Mammary epithelial cell (primary cell): ENCODE data around the gene MYADML2.

Source experiments
- CTCF ChIP-seq, 2 donors: IDR thresholded peaks in 1 of 2; conservative IDR thresholded peaks in 1 of 2; 2 replicates each; pipeline ENCODE4 v1.5.1; 2011 to 2012; ENCODE audit warnings: inconsistent platforms in 2 of 2, low read length in 2 of 2, mild to moderate bottlenecking in 2 of 2, control low read depth in 1 of 2, low read depth in 1 of 2; ENCODE audit not compliant: insufficient read depth in 1 of 2; ENCODE audit errors: extremely low read depth in 1 of 2
- EZH2 ChIP-seq: IDR thresholded peaks from 2 replicates; pipeline ENCODE4 v1.6.1; 2012; ENCODE audit warnings: low read length, inconsistent platforms, borderline replicate concordance

- TF ChIP-seq CTCF (conservative IDR thresholded peaks at IDR 0.05 in 1 of 2, IDR thresholded peaks at IDR 0.05 in 1 of 2; ENCODE audit: extremely low read depth in 1 of 2, insufficient read depth in 1 of 2, low read depth in 1 of 2, low read length in 2 of 2), result no peak
- TF ChIP-seq EZH2, result no peak
Observed at GRCh38 chr17:81902023-81902652, 44.9 kb downstream of the MYADML2 start, which contains the start of gene NPB.
